LNCaP clone FGC (cell line): ENCODE measurements around the gene C1orf122.

Experiments
- DNase-seq: peaks from one replicate; pipeline ENCODE4 v3.0.0-alpha.2; 2011; ENCODE audit warnings: low read depth
- H3K4me3 ChIP-seq: 2 replicates; pipeline ENCODE4 v1.5.1; 2011; ENCODE audit warnings: mild to moderate bottlenecking, low read depth, low read length, control low read depth
- CTCF ChIP-seq: IDR thresholded peaks from 2 replicates; pipeline ENCODE4 v1.5.1; 2012; ENCODE audit warnings: mild to moderate bottlenecking; ENCODE audit not compliant: control insufficient read depth, insufficient read depth; ENCODE audit errors: extremely low read depth

Gene C1orf122

GRCh38 chr1:37851782-37852210, 44.2 kb downstream of the C1orf122 start:
- no peak for DNase-seq
- no peak overlapping the region for H3K4me3 ChIP-seq
- no peak for TF ChIP-seq CTCF

GRCh38 chr1:37853157-37853556, 45.6 kb downstream of the C1orf122 start:
- TF ChIP-seq CTCF, result no peak
- no peak overlapping the region for H3K4me3 ChIP-seq
- no peak for DNase-seq

- no peak for TF ChIP-seq CTCF
- H3K4me3 ChIP-seq, result no peak overlapping the region
- DNase-seq, result no peak
These were observed 46.8 kb downstream of the C1orf122 start for GRCh38 chr1:37854406-37854805.
